ENCODE results near the gene FAF2.

DNA sequence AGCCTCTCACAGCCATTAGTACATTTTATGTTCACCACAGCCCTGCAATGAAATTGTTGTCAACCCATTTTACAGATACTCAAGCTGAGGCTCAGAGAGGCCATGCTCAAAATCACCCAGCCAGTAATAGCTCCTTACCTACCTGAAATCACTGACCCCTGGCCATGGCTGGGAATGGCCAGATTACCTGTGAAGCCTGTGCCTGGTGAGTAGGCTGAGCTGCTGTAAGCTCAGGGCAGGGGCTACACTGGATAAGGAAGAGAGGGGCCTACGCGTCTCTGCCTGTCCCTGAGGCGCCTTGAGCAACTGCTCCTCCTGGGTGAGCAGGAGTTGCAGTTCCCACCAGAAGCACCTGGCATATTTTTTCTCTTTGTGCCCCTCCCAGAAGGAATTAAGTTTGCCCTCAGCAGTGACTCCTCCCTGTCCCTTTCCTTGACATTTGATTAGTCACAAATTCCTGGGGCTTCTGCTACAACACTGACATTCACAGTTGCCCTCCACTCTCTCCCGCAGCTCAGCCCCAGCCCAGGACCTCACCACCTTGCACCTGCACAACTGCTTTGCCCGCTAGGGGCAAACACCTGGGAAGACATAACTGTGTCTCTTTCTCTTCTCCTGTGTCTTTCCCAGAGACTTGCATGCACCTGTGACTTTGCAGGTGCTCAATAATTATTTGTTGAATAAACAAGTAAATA is 37.6 kb upstream of the FAF2 start:
- TF ChIP-seq, protein P1, sequence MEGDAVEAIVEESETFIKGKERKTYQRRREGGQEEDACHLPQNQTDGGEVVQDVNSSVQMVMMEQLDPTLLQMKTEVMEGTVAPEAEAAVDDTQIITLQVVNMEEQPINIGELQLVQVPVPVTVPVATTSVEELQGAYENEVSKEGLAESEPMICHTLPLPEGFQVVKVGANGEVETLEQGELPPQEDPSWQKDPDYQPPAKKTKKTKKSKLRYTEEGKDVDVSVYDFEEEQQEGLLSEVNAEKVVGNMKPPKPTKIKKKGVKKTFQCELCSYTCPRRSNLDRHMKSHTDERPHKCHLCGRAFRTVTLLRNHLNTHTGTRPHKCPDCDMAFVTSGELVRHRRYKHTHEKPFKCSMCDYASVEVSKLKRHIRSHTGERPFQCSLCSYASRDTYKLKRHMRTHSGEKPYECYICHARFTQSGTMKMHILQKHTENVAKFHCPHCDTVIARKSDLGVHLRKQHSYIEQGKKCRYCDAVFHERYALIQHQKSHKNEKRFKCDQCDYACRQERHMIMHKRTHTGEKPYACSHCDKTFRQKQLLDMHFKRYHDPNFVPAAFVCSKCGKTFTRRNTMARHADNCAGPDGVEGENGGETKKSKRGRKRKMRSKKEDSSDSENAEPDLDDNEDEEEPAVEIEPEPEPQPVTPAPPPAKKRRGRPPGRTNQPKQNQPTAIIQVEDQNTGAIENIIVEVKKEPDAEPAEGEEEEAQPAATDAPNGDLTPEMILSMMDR (IDR thresholded peaks at IDR 0.05) = no peak
- TF ChIP-seq SMC3 (IDR thresholded peaks at IDR 0.05) (no peak), MAFK (IDR thresholded peaks at IDR 0.05; ENCODE audit: partially characterized antibody) (no peak), RCOR1 (IDR thresholded peaks at IDR 0.05; ENCODE audit: low read depth, low read length) (no peak), HOXB5 (CRISPR knock-in tag; IDR thresholded peaks at IDR 0.05) (no peak), TP53 (CRISPR knock-in tag; IDR thresholded peaks at IDR 0.05) (no peak), POLR2A (IDR thresholded peaks at IDR 0.05; ENCODE audit: low read length) (no peak)
- TF ChIP-seq, protein P2, sequence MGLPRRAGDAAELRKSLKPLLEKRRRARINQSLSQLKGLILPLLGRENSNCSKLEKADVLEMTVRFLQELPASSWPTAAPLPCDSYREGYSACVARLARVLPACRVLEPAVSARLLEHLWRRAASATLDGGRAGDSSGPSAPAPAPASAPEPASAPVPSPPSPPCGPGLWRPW (IDR thresholded peaks at IDR 0.05) = no peak
- TF ChIP-seq, protein P3, sequence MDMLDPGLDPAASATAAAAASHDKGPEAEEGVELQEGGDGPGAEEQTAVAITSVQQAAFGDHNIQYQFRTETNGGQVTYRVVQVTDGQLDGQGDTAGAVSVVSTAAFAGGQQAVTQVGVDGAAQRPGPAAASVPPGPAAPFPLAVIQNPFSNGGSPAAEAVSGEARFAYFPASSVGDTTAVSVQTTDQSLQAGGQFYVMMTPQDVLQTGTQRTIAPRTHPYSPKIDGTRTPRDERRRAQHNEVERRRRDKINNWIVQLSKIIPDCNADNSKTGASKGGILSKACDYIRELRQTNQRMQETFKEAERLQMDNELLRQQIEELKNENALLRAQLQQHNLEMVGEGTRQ (IDR thresholded peaks at IDR 0.05) = no peak
